ENCODE results near the gene ADI1. TPM values are rescaled to one million over a fixed set of nuclear protein-coding genes. Genes with fewer than 3 reads are reported as not detected.
"Not testable (repeated sequence)": the region's sequence is repeated elsewhere in the genome, so short reads cannot be mapped to it uniquely, and the experiment has no call there.

Gene ADI1
- total RNA-seq, 4 donors from 2014 or later = 43.7 to 207 (median 71.0) TPM

GRCh38 chr2:3517948-3518495 lies 1.3 kb downstream of the ADI1 start:
- Histone ChIP-seq H3K27me3 (no peaks in the 10 kb centered on the region), H3K27ac (peak overlapping the region; percentile 92 to 99 (median 98)), H3K36me3 (peaks cover 0 to 15% (median 0%) of the 10 kb centered on the region in 3 donors), H3K4me3 (peak overlapping the region; percentile 72 to 92 (median 78)), H3K9me3 (no peaks in the 10 kb centered on the region), H3K4me1 (peaks cover 0 to 8% (median 3%) of the 10 kb centered on the region in 4 donors)
- no peak for DNase-seq
- no peak for TF ChIP-seq POLR2A (IDR thresholded peaks at IDR 0.05)
- TF ChIP-seq, protein P1, sequence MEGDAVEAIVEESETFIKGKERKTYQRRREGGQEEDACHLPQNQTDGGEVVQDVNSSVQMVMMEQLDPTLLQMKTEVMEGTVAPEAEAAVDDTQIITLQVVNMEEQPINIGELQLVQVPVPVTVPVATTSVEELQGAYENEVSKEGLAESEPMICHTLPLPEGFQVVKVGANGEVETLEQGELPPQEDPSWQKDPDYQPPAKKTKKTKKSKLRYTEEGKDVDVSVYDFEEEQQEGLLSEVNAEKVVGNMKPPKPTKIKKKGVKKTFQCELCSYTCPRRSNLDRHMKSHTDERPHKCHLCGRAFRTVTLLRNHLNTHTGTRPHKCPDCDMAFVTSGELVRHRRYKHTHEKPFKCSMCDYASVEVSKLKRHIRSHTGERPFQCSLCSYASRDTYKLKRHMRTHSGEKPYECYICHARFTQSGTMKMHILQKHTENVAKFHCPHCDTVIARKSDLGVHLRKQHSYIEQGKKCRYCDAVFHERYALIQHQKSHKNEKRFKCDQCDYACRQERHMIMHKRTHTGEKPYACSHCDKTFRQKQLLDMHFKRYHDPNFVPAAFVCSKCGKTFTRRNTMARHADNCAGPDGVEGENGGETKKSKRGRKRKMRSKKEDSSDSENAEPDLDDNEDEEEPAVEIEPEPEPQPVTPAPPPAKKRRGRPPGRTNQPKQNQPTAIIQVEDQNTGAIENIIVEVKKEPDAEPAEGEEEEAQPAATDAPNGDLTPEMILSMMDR (IDR thresholded peaks at IDR 0.05) = no peak

- H3K4me3 ChIP-seq = no peak overlapping the region
- no peak for TF ChIP-seq POLR2A (IDR thresholded peaks at IDR 0.05)
- TF ChIP-seq, protein P1 (IDR thresholded peaks at IDR 0.05) = no peak
- peaks cover 0 to 8% (median 3%) of the 10 kb centered on the region in 4 donors for H3K4me1 ChIP-seq
- no peaks in the 10 kb centered on the region for H3K27me3 ChIP-seq
- H3K36me3 ChIP-seq = peaks cover 0 to 27% (median 0%) of the 10 kb centered on the region in 3 donors
- no peaks in the 10 kb centered on the region for H3K9me3 ChIP-seq
- peak in 1 of 3 donors; percentile 21 for DNase-seq
- H3K27ac ChIP-seq = no peak overlapping the region
Measured at GRCh38 chr2:3516831-3517230, 2.5 kb downstream of the ADI1 start.

- not testable (repeated sequence) for DNase-seq, H3K27ac ChIP-seq, H3K4me1 ChIP-seq, H3K4me3 ChIP-seq, H3K9me3 ChIP-seq, H3K27me3 ChIP-seq
- peaks cover 0 to 41% (median 0%) of the 10 kb centered on the region in 3 donors for H3K36me3 ChIP-seq
Measured at GRCh38 chr2:3515438-3515837, 3.9 kb downstream of the ADI1 start.

DNA sequence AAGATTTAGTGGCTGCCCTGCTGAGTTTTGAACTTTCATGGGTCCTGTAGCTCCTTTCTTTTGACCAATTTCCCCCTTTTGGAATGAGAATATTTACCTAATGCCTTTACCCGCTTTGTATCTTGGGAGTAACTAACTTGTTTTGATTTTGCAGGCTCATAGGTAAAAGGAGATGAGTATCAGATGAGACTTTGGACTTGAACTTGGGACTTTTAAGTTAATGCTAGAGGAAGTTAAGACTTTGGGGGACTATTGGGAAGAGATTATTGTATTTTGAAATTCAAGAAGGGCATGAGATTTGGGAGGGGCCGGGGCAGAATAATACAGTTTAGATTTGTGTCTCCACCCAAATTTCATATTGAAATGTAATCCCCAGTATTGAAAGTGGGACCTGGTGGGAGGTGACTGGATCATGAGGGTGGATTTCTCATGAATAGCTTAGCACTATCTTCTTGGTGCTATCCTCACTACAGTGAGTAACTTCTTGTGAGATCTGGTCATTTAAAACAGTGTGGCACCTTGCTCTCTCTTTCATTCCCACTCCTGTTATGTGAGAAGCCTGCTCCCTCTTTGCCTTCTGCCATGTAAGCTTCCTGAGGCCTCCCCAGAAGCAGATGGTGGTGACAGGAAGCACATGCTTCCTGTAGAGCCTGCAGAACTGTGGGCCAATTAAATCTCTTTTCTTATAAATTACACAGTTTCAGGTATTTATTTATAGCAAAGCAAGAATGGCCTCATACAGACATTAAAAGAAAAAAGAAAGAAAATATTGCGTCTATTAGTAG lies 6.1 kb downstream of the ADI1 start:
- DNase-seq = no peak
- Histone ChIP-seq H3K27ac (no peak overlapping the region), H3K4me3 (no peak overlapping the region), H3K9me3 (no peaks in the 10 kb centered on the region), H3K27me3 (no peaks in the 10 kb centered on the region), H3K36me3 (peaks cover 0 to 48% (median 0%) of the 10 kb centered on the region in 3 donors), H3K4me1 (no peaks in the 10 kb centered on the region)
- TF ChIP-seq POLR2A (IDR thresholded peaks at IDR 0.05) = no peak
- TF ChIP-seq, protein P1 (IDR thresholded peaks at IDR 0.05) = no peak

GRCh38 chr2:3512086-3512485 lies 7.2 kb downstream of the ADI1 start:
- TF ChIP-seq, protein P1 (IDR thresholded peaks at IDR 0.05) = no peak
- TF ChIP-seq POLR2A (IDR thresholded peaks at IDR 0.05) = no peak
- Histone ChIP-seq H3K4me3 (no peak overlapping the region), H3K36me3 (peaks cover 0 to 47% (median 0%) of the 10 kb centered on the region in 3 donors), H3K27ac (no peak overlapping the region), H3K9me3 (no peaks in the 10 kb centered on the region), H3K27me3 (no peaks in the 10 kb centered on the region), H3K4me1 (no peaks in the 10 kb centered on the region)
- DNase-seq = peak in 1 of 3 donors; percentile 27

GRCh38 chr2:3505771-3506170 lies 13.6 kb downstream of the ADI1 start:
- peaks cover 0 to 52% (median under 1%) of the 10 kb centered on the region in 3 donors for H3K36me3 ChIP-seq
- H3K27me3 ChIP-seq = no peaks in the 10 kb centered on the region
- H3K4me1 ChIP-seq = no peaks in the 10 kb centered on the region
- TF ChIP-seq, protein P1 (IDR thresholded peaks at IDR 0.05) = no peak
- no peak for TF ChIP-seq POLR2A (IDR thresholded peaks at IDR 0.05)
- peak in 1 of 3 donors; percentile 45 for DNase-seq
- H3K27ac ChIP-seq = no peak overlapping the region
- no peak overlapping the region for H3K4me3 ChIP-seq
- no peaks in the 10 kb centered on the region for H3K9me3 ChIP-seq
